PC-9 (cell line): ENCODE results near the gene WWC2. TPM values are rescaled to one million over a fixed set of nuclear protein-coding genes. Genes with fewer than 3 reads are reported as not detected.

Experiments used
- BruUV-seq: library from RNA; stranded (reverse); fragments of 400-500 nt; replicated peaks from 2 replicates; lab custom pipeline; 2021; lab: Mats Ljungman, UMichigan
- CTCF ChIA-PET: fragments of 300-600 bp; sonication (Branson Sonifier 250); formaldehyde crosslinking; loops from one replicate; lab custom pipeline; 2022; ENCODE audit warnings: antibody characterized with exemption; lab: Charles Lee
- POLR2A ChIA-PET: fragments of 300-600 bp; sonication (Branson Sonifier 250); formaldehyde crosslinking; loops from one replicate; lab custom pipeline; 2022; ENCODE audit warnings: antibody characterized with exemption; ENCODE audit not compliant: unreplicated experiment; lab: Charles Lee
- DNase-seq, 2 experiments: peaks; one replicate each; pipeline versions ENCODE4 v3.0.0 to v3.0.0-alpha.2; 2015 to 2022; ENCODE audit warnings: mixed read lengths in 1 of 2
- H2AFZ ChIP-seq: fragments of 200-600 bp; sonication (generic); 2 replicates; pipeline ENCODE4 v1.8.1; 2017; ENCODE audit warnings: antibody characterized with exemption
- H3F3A ChIP-seq: fragments of 200-600 bp; sonication (generic); 2 replicates; pipeline ENCODE4 v1.8.1; 2017; ENCODE audit warnings: antibody characterized with exemption, mild to moderate bottlenecking, low read depth; ENCODE audit not compliant: insufficient read depth
- H3K27ac ChIP-seq: fragments of 200-600 bp; sonication (generic); 2 replicates; pipeline ENCODE4 v1.6.1; 2016; ENCODE audit warnings: mixed run types
- H3K27me3 ChIP-seq: fragments of 200-600 bp; sonication (generic); 2 replicates; pipeline ENCODE4 v1.6.1; 2016; ENCODE audit warnings: low read depth, mixed run types; ENCODE audit not compliant: insufficient read depth
- H3K36me3 ChIP-seq: fragments of 200-600 bp; sonication (generic); 2 replicates; pipeline ENCODE4 v1.6.1; 2016; ENCODE audit warnings: low read depth, mixed run types
- H3K4me1 ChIP-seq: fragments of 200-600 bp; sonication (generic); replicated peaks from 2 replicates; pipeline ENCODE4 v1.6.1; 2016; ENCODE audit warnings: mixed run types; ENCODE audit not compliant: insufficient read depth
- H3K4me2 ChIP-seq: fragments of 200-600 bp; sonication (generic); 2 replicates; pipeline ENCODE4 v1.6.1; 2017; ENCODE audit warnings: mixed run types
- H3K4me3 ChIP-seq: fragments of 200-600 bp; sonication (generic); 2 replicates; pipeline ENCODE4 v1.6.1; 2016; ENCODE audit warnings: mixed run types
- H3K79me2 ChIP-seq: fragments of 200-600 bp; sonication (generic); 2 replicates; pipeline ENCODE4 v1.6.1; 2017; ENCODE audit warnings: low read depth, mixed run types
- H3K9me2 ChIP-seq: fragments of 200-600 bp; sonication (generic); 2 replicates; pipeline ENCODE4 v1.8.1; 2017; ENCODE audit warnings: mild to moderate bottlenecking; ENCODE audit not compliant: insufficient read depth
- H3K9me3 ChIP-seq: fragments of 200-600 bp; sonication (generic); 2 replicates; pipeline ENCODE4 v1.8.1; 2016; ENCODE audit warnings: low read depth; ENCODE audit not compliant: insufficient read depth
- H4K20me1 ChIP-seq: fragments of 200-600 bp; sonication (generic); 2 replicates; pipeline ENCODE4 v1.8.1; 2017; ENCODE audit not compliant: insufficient read depth
- CTCF ChIP-seq: fragments of 200-600 bp; sonication (generic); conservative IDR thresholded peaks from 2 replicates; pipeline ENCODE4 v1.6.1; 2017; ENCODE audit warnings: mixed run types, antibody characterized with exemption, mild to moderate bottlenecking, moderate library complexity
- EZH2 ChIP-seq: fragments of 200-600 bp; sonication (generic); IDR thresholded peaks from 2 replicates; pipeline ENCODE4 v1.8.0; 2017; ENCODE audit warnings: antibody characterized with exemption, low read depth
- intact Hi-C: fragments of 100-400 bp; cut with micrococcal nuclease; formaldehyde crosslinking; loops from one replicate; pipeline ENCODE4 v1.10.0; 2022; ENCODE audit not compliant: unreplicated experiment
- total RNA-seq: library from RNA; stranded (reverse); gene quantifications from 2 replicates; pipeline ENCODE4 v1.2.3, GENCODE V29; 2021

The WWC2 gene
- total RNA-seq, 1 experiment from 2014 or later = 42.3 TPM

DNA sequence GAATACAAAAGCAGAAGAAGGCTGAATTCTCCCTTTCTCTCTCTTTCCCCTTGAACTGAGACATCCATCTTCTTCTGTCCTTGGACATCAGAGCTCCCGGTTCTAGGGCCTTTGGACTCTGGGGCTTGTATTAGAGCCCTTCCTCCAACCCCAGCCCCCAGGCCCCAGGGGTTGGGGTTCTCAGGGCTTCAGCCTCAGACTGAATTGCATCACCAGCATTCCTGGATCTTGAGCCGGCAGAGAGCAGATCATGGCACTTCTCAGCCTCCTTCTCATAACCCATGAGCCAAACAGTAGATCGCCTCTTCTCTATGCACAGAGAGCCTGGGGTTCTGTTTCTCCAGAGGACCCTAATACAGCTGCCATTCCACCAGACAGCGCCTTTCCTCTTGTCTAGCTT lies 248.5 kb downstream of the WWC2 start:
- no TSS peak for BruUV-seq

DNA sequence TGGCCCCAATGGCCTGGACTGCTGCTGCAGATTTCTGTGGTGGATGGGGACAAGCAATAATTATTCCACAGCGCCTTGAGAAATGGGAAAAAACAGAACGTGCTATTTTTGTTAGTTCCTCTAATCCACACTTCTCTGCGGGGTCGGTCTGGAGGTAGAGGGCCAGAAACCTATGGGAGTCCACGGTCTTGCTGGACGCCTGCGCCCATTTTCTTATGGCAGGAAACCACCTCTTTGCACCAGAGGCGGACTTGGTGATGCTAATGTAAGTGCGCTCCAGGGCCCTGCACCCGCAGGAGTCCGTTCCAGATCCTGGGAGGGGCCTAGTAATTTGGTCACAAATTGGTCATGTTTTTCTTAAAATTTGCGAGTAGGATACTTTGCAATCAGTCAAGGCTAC lies 249.1 kb downstream of the WWC2 start:
- Histone ChIP-seq H3K4me3 (no peak overlapping the region), H3K79me2 (no peaks in the 10 kb centered on the region), H3K36me3 (no peaks in the 10 kb centered on the region), H2AFZ (no peak overlapping the region), H3K27ac (no peak overlapping the region), H3K4me2 (no peak overlapping the region), H3K4me1 (no peaks in the 10 kb centered on the region), H3K27me3 (no peaks in the 10 kb centered on the region), H3K9me2 (no peaks in the 10 kb centered on the region), H3K9me3 (no peaks in the 10 kb centered on the region), H3F3A (no peaks in the 10 kb centered on the region), H4K20me1 (no peaks in the 10 kb centered on the region)
- DNase-seq = no peak
- ChIA-PET POLR2A (interaction anchor here (1.1 kb wide), 1 partner anchor 91 kb away, joined by 16 read pairs; no protein-coding TSS in a partner anchor), CTCF (no interaction called here)
- BruUV-seq = no TSS peak
- intact Hi-C loops = no loop called here
- no peak for TF ChIP-seq EZH2
- TF ChIP-seq CTCF = no peak

More for the DNA sequence above, 248.5 kb downstream of the WWC2 start:
- POLR2A ChIA-PET = no interaction called here
- Histone ChIP-seq H3K79me2 (no peaks in the 10 kb centered on the region), H3K4me2 (no peak overlapping the region), H3K4me3 (no peak overlapping the region), H2AFZ (no peak overlapping the region), H3K36me3 (no peaks in the 10 kb centered on the region), H3K4me1 (no peaks in the 10 kb centered on the region), H3K27ac (no peak overlapping the region), H3K9me2 (no peaks in the 10 kb centered on the region), H3K9me3 (no peaks in the 10 kb centered on the region), H4K20me1 (no peaks in the 10 kb centered on the region), H3F3A (no peaks in the 10 kb centered on the region), H3K27me3 (no peaks in the 10 kb centered on the region)
- CTCF ChIA-PET = no interaction called here
- no peak for DNase-seq
- no peak for TF ChIP-seq CTCF
- intact Hi-C loops = no loop called here

DNA sequence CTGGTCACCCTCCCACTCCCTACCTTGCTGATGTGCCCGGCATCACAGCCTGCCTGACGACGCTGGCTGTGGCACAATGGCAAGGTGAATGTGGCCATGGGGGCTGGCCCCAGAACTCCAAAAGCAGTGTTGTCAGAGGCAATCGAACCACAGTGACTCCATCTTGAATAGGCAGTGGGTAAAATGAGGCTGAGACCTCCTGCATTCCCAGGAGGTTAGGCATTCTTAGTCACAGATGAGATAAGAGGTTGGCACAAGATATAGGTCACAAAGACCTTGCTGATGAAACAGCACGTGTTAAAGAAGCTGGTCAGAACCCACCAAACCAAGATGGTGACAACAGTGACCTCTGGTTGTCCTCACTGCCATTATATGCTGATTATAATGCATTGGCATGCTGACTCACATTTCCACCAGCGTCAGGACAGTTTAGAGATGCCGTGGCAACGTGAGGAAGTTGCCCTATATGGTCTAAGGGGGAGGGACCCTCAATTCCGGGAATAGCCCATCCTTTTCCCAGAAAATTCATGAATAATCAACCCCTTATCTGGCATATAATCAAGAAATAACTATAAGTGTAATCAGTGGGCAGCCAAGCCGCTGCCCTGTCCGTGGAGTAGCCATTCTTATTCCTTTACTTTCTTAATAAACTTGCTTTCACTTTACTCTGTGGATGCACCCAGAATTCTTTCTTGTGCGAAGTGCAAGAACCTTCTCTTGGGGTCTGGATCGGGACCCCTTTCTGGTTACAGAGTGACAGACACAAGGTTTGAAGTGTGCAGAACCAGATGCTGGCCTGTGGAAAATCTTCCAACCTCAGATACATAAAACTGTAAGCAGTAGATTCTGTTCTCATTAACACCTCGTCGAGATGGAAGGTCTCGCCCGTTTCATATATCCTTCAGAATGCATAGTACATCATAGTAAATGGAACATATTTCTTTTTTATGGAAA lies 249.9 kb downstream of the WWC2 start:
- H2AFZ ChIP-seq = peak overlapping the region; percentile 64
- no peaks in the 10 kb centered on the region for H3K36me3 ChIP-seq
- ChIA-PET CTCF (no interaction called here), POLR2A (interaction anchor here (1.1 kb wide), 1 partner anchor 90 kb away, joined by 16 read pairs; no protein-coding TSS in a partner anchor)
- H3K4me3 ChIP-seq = no peak overlapping the region
- H3K9me2 ChIP-seq = no peaks in the 10 kb centered on the region
- H3K4me1 ChIP-seq = no peaks in the 10 kb centered on the region
- TF ChIP-seq CTCF = no peak
- no peak for TF ChIP-seq EZH2
- no peaks in the 10 kb centered on the region for H3K79me2 ChIP-seq
- H4K20me1 ChIP-seq = no peaks in the 10 kb centered on the region
- peak overlapping the region; percentile 38 for H3K4me2 ChIP-seq
- DNase-seq = peak in 1 of 2 experiments; percentile 40
- H3F3A ChIP-seq = no peaks in the 10 kb centered on the region
- H3K27ac ChIP-seq = no peak overlapping the region
- intact Hi-C loops = no loop called here
- H3K27me3 ChIP-seq = no peaks in the 10 kb centered on the region
- no peaks in the 10 kb centered on the region for H3K9me3 ChIP-seq
- TSS peak; percentile 70 for BruUV-seq
